GM21515 (cell line): ENCODE results near the gene MB21D2.
"Not testable (repeated sequence)": the region's sequence is repeated elsewhere in the genome, so short reads cannot be mapped to it uniquely, and the experiment has no call there.

Experiments
- ATAC-seq: cut with Tn5 transposase; IDR thresholded peaks from one replicate; pipeline ENCODE4 v1.9.1; 2021; ENCODE audit not compliant: unreplicated experiment

MB21D2 gene, protein sequence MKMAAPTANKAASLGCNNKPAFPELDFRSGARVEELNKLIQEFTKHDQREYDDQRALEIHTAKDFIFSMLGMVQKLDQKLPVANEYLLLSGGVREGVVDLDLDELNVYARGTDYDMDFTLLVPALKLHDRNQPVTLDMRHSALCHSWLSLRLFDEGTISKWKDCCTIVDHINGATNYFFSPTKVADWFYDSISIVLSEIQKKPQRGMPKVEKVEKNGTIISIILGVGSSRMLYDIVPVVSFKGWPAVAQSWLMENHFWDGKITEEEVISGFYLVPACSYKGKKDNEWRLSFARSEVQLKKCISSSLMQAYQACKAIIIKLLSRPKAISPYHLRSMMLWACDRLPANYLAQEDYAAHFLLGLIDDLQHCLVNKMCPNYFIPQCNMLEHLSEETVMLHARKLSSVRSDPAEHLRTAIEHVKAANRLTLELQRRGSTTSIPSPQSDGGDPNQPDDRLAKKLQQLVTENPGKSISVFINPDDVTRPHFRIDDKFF

DNA sequence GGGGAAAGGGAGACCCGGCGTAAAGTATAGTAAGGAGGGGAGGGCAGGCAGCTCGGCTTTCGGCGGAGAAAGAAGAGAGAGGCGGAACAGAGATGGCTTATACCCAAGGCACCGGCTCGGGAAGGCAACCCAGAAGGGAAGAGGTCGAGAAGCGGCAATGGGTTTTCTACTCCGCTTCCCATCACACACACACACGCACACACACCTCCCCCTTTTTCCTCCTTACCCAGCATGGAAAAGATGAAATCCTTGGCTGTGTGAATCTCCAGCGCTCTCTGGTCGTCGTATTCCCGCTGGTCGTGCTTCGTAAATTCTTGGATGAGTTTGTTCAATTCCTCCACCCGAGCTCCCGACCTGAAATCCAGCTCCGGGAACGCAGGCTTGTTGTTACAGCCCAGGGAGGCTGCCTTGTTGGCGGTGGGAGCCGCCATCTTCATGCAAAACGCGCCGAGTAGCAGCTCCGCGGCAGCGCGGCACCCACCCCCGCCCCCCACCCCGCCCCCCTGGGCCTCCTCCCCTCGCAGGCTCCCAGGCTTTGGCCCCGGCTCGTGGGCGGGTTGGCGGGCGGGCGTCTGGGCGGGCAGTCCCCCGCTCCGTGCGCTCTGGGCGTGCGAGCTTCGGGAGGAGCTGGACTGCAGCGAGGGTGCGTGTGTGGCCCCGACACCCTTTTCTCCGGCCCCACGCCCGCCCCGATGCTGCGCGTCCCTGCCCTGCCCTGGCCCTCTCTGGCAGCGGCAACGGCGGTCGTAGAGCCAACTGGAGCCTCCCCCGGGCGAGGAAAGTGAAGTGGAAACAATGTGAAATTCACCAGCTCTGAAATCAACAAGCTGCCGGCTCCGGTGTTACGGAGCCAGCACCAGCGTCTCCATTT, at the start of gene MB21D2:
Gene MB21D2, minus strand, starts transcription at position 453 of the 871 bp plus-strand sequence. Its CDS starts 16 bp downstream, at position 437.
- peak; percentile 74 for ATAC-seq

DNA sequence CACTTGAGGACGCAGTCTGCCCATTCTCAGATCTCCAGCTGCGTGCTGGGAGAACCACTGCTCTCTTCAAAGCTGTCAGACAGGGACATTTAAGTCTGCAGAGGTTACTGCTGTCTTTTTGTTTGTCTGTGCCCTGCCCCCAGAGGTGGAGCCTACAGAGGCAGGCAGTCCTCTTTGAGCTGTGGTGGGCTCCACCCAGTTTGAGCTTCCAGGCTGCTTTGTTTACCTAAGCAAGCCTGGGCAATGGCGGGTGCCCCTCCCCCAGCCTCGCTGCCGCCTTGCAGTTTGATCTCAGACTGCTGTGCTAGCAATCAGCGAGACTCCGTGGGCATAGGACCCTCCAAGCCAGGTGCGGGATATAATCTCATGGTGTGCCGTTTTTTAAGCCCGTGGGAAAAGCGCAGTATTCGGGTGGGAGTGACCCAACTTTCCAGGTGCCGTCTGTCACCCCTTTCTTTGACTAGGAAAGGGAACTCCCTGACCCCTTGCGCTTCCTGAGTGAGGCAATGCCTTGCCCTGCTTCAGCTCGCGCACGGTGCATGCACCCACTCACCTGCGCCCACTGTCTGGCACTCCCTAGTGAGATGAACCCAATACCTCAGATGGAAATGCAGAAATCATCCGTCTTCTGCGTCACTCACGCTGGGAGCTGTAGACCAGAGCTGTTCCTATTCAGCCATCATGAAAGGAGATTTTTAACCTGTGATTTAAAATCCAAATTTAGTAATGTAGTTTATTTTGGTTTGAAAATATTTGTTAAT, 47.5 kb upstream of the MB21D2 start:
- ATAC-seq: not testable (repeated sequence)

DNA sequence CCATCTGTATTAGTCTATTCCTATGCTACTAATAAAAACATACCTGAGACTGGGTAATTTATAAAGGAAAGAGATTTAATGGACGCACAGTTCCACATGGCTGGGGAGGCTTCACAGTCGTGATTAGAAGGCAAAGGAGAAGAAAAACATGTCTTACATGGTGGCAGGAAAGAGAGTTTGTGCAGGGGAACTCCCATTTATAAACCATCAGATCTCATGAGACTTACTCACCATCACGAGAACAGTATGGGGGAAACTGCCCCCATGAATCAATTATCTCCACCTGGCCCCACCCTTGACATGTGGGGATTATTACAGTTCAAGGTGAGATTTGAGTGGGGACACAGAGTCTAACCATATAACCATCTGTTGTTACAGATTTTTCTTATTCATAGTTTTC, 42.1 kb upstream of the MB21D2 start:
- no peak for ATAC-seq

DNA sequence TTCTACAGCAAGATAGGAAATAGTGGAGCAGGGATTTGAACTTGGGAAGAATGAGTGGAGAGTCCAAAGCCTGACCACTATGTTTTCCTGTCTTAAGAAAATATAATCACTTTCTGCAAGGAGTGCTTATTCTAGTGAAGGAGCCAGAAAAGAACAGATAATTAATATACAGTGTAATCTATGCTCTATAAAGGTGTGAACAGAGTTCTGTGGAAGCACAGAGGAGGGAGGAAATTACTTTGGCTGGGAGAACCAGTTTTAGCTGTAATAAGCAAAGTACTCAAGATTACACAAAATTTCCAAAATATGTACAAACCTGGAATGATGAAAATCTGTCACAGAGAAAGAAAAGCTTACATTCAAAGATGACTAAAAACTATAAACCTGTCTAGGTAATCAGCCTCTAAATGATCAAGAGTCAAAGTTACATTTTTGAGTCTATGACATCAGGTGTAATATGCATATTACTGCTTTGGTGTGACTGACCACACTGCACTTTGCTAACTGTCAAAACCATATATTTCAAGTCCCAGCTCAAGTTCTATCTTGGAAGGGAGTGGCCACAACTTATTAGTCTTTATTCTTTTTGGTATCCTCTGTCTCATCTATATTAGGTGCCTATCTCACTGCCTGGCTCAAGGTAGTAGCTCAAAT, 40.7 kb upstream of the MB21D2 start:
- no peak for ATAC-seq

DNA sequence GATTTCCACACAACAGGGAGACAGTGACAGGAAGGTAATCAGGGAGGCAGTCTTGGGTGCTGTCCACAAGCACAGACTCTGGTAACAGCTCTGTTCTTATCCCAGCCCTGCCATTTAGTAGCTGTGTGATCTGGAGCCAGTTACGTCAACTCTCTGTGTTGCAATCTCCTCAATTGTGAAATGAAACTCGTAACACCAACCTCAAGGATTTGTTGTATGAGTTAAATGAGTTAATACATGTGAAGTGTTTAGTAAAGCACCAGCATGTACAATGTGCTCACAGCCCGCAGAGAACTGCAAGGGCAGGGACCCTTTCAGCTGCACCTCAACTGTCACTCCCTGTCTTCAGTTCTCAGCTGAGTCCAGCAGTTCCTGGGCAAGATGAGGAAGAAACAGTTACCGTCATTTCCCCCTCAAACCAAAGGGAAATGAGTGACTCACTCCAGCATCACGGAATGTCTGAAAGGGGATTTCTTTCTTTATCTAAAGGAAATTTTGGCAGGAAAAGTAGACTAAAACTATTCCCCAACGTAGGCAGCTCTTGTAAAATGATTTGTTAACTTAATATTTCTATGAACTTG, 39.9 kb upstream of the MB21D2 start:
- no peak for ATAC-seq

DNA sequence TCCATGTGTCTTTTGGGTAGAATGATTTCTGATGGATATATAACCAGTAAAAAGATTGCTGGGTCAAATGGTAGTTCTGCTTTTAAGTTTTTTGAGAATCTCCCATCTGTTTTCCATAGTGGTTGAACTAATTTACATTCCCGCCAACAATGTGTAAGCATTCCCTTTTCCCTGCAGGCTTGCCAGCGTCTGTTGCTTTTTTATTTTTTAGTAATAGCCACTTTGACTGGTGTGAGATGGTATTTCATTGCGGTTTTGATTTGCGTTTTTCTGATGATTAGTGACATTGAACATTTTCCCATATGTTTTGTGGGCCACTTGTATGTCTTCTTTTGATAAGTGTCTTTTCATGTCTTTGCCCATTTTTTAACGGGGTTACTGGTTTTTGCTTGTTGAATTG, 36.3 kb upstream of the MB21D2 start:
- no peak for ATAC-seq

DNA sequence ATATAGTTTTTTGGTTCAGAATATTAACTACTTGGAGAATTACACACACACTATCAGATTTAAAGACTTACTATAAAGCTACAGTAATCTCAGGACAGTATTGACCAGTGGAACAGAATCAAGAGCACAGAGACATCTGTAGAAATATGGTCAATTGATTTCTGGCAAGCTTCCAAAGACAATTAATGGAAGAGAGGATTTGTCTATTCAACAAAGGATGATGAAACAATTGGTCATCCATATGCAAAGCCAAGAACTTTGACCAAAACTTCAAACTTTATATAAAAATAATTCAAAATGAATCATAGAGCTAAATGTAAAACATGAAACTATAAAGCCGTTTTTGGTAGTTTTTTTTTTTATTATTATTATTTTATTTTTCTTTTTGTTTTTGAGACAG, 29.8 kb upstream of the MB21D2 start:
- ATAC-seq: no peak

DNA sequence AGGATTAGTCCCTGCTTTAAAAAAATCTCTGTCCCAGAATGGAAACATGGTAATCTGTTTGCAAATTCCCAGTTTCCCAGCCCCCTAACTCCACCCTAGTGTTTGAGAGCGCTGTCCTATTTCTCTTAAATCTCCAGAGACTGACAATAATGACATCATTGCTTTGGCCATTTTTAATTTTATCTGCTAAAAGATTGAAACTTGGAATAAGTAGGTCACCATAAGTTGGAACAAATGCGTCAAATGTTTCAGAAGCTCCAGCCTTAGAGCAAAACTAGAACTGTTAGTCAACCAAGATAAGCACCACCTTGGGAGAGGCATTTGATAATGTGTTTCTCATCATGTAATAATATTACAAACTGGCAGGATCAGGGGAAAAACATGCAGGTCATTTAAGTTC, 25.7 kb upstream of the MB21D2 start:
- no peak for ATAC-seq

DNA sequence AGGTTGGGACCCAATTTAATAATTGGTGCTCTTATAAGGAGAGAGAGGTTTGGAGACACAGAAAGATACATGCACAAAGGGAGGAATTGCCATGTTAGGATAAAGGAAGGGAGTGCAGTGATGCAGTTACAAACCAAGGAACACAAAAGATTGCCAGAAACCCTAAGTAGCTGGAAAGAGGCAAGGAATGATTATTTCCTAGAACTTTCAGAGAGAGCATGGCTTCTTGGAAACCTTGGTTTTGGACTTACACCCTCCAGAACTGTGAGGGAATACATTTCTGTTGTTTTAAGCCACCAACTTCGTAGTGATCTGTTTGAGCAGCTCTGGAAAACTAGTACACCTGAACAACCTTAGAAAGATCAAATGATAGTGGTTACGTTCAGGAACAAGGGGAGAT, 25.0 kb upstream of the MB21D2 start:
- no peak for ATAC-seq

DNA sequence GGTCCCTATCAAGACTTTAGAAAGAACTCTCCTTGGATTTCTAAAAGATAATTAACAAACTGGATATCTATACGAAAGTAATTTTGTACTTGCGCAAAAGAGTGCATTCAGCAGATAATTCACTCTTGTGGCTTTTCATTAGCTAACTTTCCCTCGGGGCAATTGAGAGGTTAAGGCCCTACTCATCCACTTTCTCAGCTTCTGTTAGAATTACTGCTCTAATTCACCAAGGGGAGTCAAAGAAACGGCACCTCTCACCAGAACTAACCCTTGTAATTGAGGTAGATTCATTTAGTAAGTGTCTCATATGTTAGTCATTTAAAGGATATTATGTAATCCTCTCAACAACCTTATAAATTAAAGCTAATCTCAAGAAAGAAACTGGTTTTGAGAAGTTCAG, 22.5 kb upstream of the MB21D2 start:
- ATAC-seq: no peak

DNA sequence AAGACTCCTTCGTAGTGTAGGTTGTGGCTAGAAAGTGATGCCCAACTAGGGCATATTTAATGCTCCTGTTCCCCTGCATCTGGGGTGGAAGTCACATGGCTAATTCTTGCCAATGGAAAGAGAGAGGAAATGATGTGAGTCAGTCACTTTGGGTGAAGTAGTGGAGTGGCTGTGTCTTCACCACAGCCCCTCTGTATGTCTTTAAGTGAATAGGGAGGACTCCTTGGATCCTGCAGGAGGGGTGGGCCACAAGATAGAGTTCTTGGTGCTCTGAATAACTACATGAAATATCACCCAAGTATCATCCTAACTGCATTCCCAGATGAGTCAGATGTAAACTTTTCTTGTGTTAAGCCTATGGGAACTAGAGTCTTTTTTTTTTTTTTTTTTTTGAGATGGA, 17.8 kb upstream of the MB21D2 start:
- no peak for ATAC-seq

DNA sequence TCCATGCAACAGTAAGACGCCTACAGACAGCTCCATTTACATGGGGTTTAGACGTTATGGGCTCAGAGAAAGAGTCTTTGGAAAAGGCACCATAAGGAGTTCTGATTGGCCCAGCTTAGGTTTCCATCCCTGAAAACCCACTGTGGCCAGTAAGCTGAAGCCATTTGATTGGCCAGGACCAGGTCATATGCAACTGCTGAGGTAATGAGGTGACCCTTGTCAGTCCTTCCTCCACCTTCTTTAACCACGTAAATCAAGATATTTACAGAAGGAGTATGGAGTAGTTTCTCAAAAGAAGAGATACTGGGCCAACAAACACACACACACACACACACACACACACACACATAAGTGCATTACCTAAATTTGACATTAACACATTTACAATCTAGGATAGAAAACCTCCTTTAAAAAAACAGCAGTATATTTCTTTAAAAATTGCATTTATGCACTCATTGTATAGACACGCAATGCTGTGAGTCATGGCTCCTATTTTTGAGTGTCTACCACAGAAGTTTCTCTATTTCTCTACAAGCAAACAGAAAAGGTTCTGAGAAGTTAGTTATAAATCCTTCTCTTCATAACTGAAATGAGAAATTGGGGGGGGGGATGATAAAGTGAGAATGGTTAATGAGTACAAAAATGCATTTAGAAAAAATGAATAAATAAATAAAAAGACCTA, 16.3 kb upstream of the MB21D2 start:
- no peak for ATAC-seq

DNA sequence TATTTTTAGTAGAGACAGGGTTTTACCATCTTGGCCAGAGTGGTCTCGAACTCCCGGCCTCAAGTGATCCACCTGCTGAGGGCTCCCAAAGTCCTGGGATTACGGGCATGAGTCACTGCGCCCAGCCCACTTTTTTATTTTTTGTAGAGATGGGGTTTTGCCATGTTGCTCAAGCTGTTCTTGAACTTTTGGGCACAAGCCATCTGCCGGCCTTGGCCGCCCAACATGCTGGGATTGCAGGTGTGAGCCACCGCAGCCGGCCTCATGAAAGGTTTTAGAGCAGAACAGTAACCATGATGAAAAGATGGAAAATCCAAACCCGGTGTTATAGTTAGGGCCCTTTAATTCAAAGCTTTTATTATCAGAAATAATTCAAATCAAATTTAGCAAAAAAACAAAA, 15.6 kb upstream of the MB21D2 start:
- no peak for ATAC-seq

DNA sequence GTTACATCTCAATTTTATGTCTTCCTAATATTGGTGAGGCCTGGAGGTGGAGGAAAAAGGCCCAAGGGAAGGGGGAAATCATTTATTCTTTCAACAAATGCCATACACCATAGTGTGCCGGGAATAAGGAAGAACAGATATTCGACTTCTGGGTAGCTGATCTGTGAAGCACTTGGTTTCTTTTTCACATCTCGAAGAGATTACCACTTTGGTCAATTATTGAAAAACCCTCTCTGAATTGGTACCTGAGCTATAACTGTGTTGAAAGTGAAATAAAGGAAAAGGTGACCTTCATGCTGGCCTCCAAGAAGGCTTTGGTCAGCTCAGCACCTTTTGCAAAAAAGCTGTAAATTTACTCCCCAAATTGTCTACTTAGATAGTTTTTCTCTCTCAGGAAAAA, 14.2 kb upstream of the MB21D2 start:
- ATAC-seq: no peak

DNA sequence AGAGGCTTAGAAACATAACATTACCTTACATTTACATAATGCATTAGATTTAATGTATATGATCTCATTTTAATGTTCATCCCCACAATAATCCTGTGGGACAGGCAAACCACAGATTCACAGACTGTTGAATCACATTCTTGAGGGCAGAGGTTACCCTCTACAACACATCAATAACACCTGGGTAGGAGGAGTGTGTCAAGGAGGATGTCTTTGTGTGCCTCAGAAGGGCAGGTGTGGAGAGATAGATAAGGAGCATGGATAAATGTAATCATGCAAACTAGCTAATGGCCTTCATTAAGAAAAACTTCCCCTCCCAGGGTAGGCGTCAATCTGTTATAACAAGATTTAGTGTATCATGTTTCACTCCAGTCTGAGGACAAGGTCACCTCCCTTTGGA, 12.9 kb upstream of the MB21D2 start:
- no peak for ATAC-seq

DNA sequence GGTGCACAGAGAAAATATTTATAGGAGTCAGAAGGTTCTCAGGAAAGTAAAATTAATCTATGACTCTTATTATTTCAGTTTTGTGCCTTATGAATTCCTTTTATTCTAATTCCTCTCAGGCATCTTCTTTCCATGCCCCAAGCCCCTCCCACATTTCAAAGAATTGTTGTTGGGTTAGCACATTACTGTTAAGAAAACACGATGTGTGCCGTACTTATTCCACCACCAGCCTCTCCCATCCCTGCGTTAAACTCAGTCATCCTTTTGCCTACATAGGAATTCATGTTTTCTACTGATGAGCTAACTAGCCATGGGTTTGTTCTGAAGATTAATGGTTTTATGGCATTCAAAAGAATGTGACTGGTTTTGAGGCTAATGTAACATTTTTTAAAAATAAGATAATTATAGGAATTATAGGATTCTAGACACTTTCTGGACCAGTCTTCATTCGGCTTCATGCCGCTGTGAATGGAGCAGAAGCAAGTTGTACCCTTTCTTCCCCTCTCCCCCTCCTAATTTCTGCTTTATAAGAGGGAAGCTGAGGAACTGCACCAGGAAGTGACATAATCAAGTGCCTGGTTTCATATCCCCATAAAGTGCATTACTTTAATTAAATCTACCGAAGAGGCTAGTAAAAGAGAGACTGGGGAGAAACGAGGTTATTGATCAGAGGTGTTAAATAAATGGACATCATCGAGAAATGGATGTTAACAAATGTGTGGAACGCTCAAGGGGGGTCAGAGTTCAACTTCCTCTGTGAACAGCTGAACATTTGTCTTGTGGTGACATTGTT, 12.3 kb upstream of the MB21D2 start:
- no peak for ATAC-seq

DNA sequence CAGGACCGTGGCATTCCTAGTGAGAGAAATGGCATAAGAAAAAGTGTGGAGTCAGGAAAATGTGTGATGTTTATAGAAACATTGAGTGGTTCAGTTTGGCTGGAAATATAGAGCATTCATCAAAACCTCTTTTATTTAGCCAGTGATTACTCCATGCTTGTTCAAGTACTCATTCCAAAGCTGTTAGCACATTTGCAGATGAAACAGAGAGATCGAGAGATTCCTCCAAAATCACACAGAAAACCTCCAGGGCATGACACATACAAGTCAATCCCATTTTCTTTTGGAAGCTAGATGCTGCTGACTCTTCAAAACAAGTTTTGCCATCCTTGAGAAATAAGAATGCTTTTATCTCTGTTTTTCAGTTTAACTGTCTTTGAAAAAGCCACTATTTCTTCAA, 11.5 kb upstream of the MB21D2 start:
- no peak for ATAC-seq

DNA sequence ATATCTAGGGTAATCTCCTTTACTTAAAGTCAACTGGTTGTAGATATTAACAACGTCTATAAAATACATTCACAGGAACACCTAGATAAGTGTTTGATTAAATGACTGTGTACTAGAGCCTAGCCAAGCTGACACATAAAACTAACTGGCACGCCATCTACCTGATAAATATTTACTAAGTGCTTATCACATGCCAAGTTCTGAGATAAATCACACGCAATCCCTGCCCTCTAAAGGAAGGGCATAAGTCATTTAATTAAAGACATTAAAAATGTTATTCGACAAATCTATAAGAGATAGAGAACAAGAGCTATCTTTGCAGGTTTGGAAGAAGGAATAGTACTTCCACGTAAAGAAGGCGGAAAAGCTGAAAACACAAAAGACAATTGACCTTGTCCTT, 11.1 kb upstream of the MB21D2 start:
- no peak for ATAC-seq

DNA sequence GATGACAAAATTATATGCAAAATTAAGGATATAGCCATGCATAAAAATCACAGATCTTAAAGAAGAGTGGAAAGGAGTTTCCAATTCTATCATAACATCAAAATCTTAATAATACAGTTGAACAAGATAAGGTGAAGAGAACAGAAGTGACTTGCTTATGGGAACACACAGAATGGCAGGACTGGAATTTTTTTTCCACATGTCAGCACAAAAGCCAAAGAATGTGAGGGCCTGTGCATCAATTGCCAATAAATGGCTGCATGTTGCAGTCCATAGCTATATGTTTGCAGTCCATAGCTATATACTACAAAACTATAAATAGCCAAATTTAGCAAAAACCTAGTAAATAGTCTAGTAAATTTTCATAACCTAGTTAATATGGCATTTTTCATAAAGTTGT, 10.4 kb upstream of the MB21D2 start:
- no peak for ATAC-seq
